Measurements from ENCODE around the gene KIAA1210. TPM values are rescaled to one million over a fixed set of nuclear protein-coding genes. Genes with fewer than 3 reads are reported as not detected.

The KIAA1210 gene
- total and polyA plus RNA-seq, 2 of the 8 experiments (the other 6 are each of a cell fraction or from before 2014, with no cell fraction given) = 0.02 TPM; not detected in 1

GRCh38 chrX:119093991-119094735, 33.4 kb downstream of the KIAA1210 start (continued):
- TF ChIP-seq RXRA (IDR thresholded peaks at IDR 0.05; ENCODE audit: insufficient read depth, low read depth, low read length) = no peak
- TF ChIP-seq KDM4A (IDR thresholded peaks at IDR 0.05; ENCODE audit: low read depth, low read length, severe bottlenecking) = no peak
- no peak for TF ChIP-seq KDM1A (IDR thresholded peaks at IDR 0.05; ENCODE audit: borderline replicate concordance, low read length)
- no peak for TF ChIP-seq KDM5A (IDR thresholded peaks at IDR 0.05; ENCODE audit: low read length)
- no peak for TF ChIP-seq SRF (IDR thresholded peaks at IDR 0.05; ENCODE audit: low read depth, low read length)
- no peak for TF ChIP-seq NRF1 (IDR thresholded peaks at IDR 0.05; ENCODE audit: low read depth, low read length)

All from H1 (cell line).